Measurements from ENCODE around the gene SRC. TPM values are rescaled to one million over a fixed set of nuclear protein-coding genes. Genes with fewer than 3 reads are reported as not detected.

SRC gene
- total and polyA plus RNA-seq, 2 of the 8 experiments (the other 6 are each of a cell fraction or from before 2014, with no cell fraction given): 27.6 to 28.8 TPM

DNA sequence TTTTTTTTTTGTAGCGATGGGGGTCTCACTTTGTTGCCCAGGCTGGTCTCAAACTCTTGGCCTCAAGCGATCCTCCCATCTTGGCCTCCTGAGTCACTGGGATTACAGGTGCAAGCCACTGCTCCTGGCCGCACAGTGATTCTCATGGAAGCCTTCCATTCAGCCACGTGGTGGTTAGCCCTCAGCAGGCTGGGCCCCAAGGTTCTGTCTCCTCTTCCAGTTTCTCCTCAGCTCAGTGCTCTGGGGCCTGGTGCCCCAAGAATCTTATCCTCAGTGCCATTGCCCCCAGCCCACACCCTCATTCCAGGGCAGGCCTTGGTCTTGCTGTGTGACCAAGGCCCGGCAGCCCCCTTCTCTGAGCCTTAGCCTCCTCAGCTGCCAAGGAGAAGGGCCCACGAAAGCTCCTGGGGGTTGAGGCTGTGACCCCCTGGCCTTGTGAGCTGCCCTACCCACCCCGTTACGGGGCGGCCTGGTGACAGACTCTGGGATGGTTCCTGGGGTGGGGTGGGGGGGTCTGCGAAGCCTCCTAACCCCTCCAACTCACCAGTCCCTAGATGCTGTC, 16.4 kb downstream of the SRC start:
- no peak overlapping the region for H3K27ac ChIP-seq (ENCODE audit: low read depth, low read length)
- H2AK5ac ChIP-seq (ENCODE audit: low read depth, low read length): no peak overlapping the region
- no peak overlapping the region for H3K9ac ChIP-seq (replicated peaks in 1 of 4; ENCODE audit: extremely low read depth in 1 of 4, low read depth in 3 of 4, low read length in 3 of 4)
- no peak overlapping the region for H2BK120ac ChIP-seq (replicated peaks; ENCODE audit: low read depth, low read length)
- H3K4me3 ChIP-seq (ENCODE audit: extremely low read depth in 1 of 4, insufficient read depth in 2 of 4, low read depth in 3 of 4, low read length in 4 of 4): no peak overlapping the region
- no peak for FAIRE-seq
- H2BK15ac ChIP-seq (ENCODE audit: low read length): no peak overlapping the region
- H2BK5ac ChIP-seq (ENCODE audit: low read depth, low read length): 0 out of 2 replicates have a peak overlapping the region, but pooled peaks have one; percentile 60
- H4K8ac ChIP-seq (ENCODE audit: extremely low read depth, insufficient read depth, low read length): peak overlapping the region; percentile 36; the same call in 1 of the 2 replicates
- no peaks in the 10 kb centered on the region for H3K23me2 ChIP-seq (ENCODE audit: low read depth, low read length)
- H4K20me1 ChIP-seq (replicated peaks in 1 of 2; ENCODE audit: control insufficient read depth in 1 of 2, insufficient read depth in 2 of 2, low read length in 2 of 2): peaks cover 0 to 10% of the 10 kb centered on the region in 2 experiments
- no peaks in the 10 kb centered on the region for H3K9me3 ChIP-seq (ENCODE audit: insufficient read depth in 2 of 2, low read depth in 1 of 2, low read length in 1 of 2)
- no peak overlapping the region for H3K23ac ChIP-seq (ENCODE audit: insufficient read length)
- H3K27me3 ChIP-seq (replicated peaks in 1 of 4; ENCODE audit: control insufficient read depth in 3 of 4, extremely low read depth in 1 of 4, insufficient read depth in 3 of 4, low read length in 3 of 4): no peaks in the 10 kb centered on the region
- peaks cover 0 to 33% of the 10 kb centered on the region in 2 experiments; a peak in 2 of 4 replicates for H3K79me2 ChIP-seq (ENCODE audit: control insufficient read depth in 1 of 2, insufficient read depth in 2 of 2, low read length in 2 of 2)
- no peak overlapping the region for H4K91ac ChIP-seq (replicated peaks; ENCODE audit: insufficient read length, low read length)
- no peak overlapping the region; the same call in 1 of the 2 replicates for H3K18ac ChIP-seq (ENCODE audit: extremely low read depth, low read length)
- H3K36me3 ChIP-seq (ENCODE audit: control insufficient read depth in 2 of 4, insufficient read depth in 4 of 4, low read length in 3 of 4): peaks cover 0 to 15% (median 5%) of the 10 kb centered on the region in 4 experiments; a peak in 5 of 8 replicates
- no peak overlapping the region for H3K14ac ChIP-seq (ENCODE audit: insufficient read length)
- H3K79me1 ChIP-seq (ENCODE audit: low read depth, low read length): peaks cover 22% of the 10 kb centered on the region
- no peak overlapping the region for H3K56ac ChIP-seq (replicated peaks; ENCODE audit: insufficient read length, low read depth, low read length)
- no peak for DNase-seq (ENCODE audit: low read depth in 1 of 2, low spot score in 2 of 2)
- no peak overlapping the region for H2BK20ac ChIP-seq (ENCODE audit: low read length)
- ChIA-PET CTCF (ENCODE audit: partially characterized antibody) (interaction anchor here (0.6 to 2.5 kb wide), 4 partner anchors 9 to 1902 kb away, joined by 3 to 8 read pairs (median 4); no protein-coding TSS in a partner anchor), POLR2A (ENCODE audit: partially characterized antibody) (interaction anchor here (0.9 to 2.2 kb wide), 3 partner anchors 13 to 30 kb away, joined by 3 to 6 read pairs (median 5); no protein-coding TSS in a partner anchor)
- H3K4me1 ChIP-seq (replicated peaks in 1 of 4; ENCODE audit: control insufficient read depth in 3 of 4, insufficient read depth in 4 of 4, low read length in 3 of 4): peaks cover 0 to 6% (median 0%) of the 10 kb centered on the region in 4 experiments; a peak in 2 of 7 replicates
- H2AFZ ChIP-seq (ENCODE audit: low read length): no peak overlapping the region
- WGBS, 2 experiments (ENCODE audit: extremely low coverage in 1 of 2, insufficient coverage in 1 of 2, insufficient read length in 1 of 2, insufficient replicate concordance in 2 of 2, low coverage in 1 of 2, low lambda C conversion rate in 2 of 2, missing lambda C conversion rate in 1 of 2): 89% methylated on average over 9 of the region's 10 CpGs; no CpG with 5 or more reads in 1 of the 2 experiments
- no peak overlapping the region for H3K4ac ChIP-seq (replicated peaks; ENCODE audit: insufficient read length, low read depth, low read length)
- H3K4me2 ChIP-seq (ENCODE audit: insufficient read depth in 1 of 2, low read depth in 2 of 2, low read length in 2 of 2): no peak overlapping the region
- H4K5ac ChIP-seq (ENCODE audit: insufficient read length, low read depth, low read length): no peak overlapping the region
- no peak overlapping the region for H2BK12ac ChIP-seq (ENCODE audit: low read depth, low read length)
- TF ChIP-seq, protein P1, sequence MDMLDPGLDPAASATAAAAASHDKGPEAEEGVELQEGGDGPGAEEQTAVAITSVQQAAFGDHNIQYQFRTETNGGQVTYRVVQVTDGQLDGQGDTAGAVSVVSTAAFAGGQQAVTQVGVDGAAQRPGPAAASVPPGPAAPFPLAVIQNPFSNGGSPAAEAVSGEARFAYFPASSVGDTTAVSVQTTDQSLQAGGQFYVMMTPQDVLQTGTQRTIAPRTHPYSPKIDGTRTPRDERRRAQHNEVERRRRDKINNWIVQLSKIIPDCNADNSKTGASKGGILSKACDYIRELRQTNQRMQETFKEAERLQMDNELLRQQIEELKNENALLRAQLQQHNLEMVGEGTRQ (IDR thresholded peaks at IDR 0.05; ENCODE audit: low read length): no peak
- no peak for TF ChIP-seq POLR2A (IDR thresholded peaks at IDR 0.05; ENCODE audit: control extremely low read depth in 1 of 2, low read depth in 2 of 2, low read length in 2 of 2)
- TF ChIP-seq BRCA1 (IDR thresholded peaks at IDR 0.05; ENCODE audit: low read depth, low read length): no peak
- TF ChIP-seq, protein P2, sequence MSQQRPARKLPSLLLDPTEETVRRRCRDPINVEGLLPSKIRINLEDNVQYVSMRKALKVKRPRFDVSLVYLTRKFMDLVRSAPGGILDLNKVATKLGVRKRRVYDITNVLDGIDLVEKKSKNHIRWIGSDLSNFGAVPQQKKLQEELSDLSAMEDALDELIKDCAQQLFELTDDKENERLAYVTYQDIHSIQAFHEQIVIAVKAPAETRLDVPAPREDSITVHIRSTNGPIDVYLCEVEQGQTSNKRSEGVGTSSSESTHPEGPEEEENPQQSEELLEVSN (IDR thresholded peaks at IDR 0.05): no peak
- TF ChIP-seq BACH1 (IDR thresholded peaks at IDR 0.05; ENCODE audit: low read length): no peak
- no peak for TF ChIP-seq EGR1 (IDR thresholded peaks at IDR 0.05; ENCODE audit: borderline replicate concordance, low read depth, low read length)
- TF ChIP-seq CBX8 (IDR thresholded peaks at IDR 0.05; ENCODE audit: borderline replicate concordance, low read depth, low read length): no peak
- TF ChIP-seq SAP30 (IDR thresholded peaks at IDR 0.05; ENCODE audit: insufficient read depth, insufficient replicate concordance, low read length): no peak
- TF ChIP-seq, protein P3, sequence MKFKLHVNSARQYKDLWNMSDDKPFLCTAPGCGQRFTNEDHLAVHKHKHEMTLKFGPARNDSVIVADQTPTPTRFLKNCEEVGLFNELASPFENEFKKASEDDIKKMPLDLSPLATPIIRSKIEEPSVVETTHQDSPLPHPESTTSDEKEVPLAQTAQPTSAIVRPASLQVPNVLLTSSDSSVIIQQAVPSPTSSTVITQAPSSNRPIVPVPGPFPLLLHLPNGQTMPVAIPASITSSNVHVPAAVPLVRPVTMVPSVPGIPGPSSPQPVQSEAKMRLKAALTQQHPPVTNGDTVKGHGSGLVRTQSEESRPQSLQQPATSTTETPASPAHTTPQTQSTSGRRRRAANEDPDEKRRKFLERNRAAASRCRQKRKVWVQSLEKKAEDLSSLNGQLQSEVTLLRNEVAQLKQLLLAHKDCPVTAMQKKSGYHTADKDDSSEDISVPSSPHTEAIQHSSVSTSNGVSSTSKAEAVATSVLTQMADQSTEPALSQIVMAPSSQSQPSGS (IDR thresholded peaks at IDR 0.05; ENCODE audit: low read length): no peak

Measured in H1 (cell line).